Activated naive CD8-positive, alpha-beta T cell treated with anti-CD3 and anti-CD28 coated beads for 36 hours (primary cell): ENCODE results near the gene GFAP. TPM values are rescaled to one million over a fixed set of nuclear protein-coding genes. Genes with fewer than 3 reads are reported as not detected.

Source experiments
- total RNA-seq, 2 experiments: library from RNA; stranded (reverse); gene quantifications; one replicate each; pipeline ENCODE4 v1.2.3, GENCODE V29; 2021

The GFAP gene
- total RNA-seq, 2 experiments from 2014 or later = not detected

Other genes starting within 250 kb of the GFAP start
- gene CCDC43, start 225.7 kb downstream of the GFAP start, total RNA-seq = 10 to 100 TPM; 34.4 to 36.7 TPM
- 10 to 100 TPM; 21.9 to 24.6 TPM for gene DBF4B, start 206.8 kb downstream of the GFAP start, total RNA-seq
- gene ADAM11, start 156.5 kb downstream of the GFAP start, total RNA-seq = under 1 TPM; 0.10 TPM
- 1 to 10 TPM; 6.9 to 7.8 TPM for gene GJC1, start 85.2 kb downstream of the GFAP start, total RNA-seq
- gene HIGD1B, start 67.6 kb downstream of the GFAP start, total RNA-seq = not detected
- 100 to 1,000 TPM; 258 TPM for gene EFTUD2, start 16.1 kb downstream of the GFAP start, total RNA-seq
- gene KIF18B, start 32.3 kb upstream of the GFAP start, total RNA-seq = 10 to 100 TPM; 36.7 to 37.1 TPM
- not detected for gene C1QL1, start 52.8 kb upstream of the GFAP start, total RNA-seq
- 10 to 100 TPM; 29.0 to 31.4 TPM for gene DCAKD, start 136.1 kb upstream of the GFAP start, total RNA-seq
- gene NMT1, start 145.8 kb upstream of the GFAP start, total RNA-seq = 100 to 1,000 TPM; 168 to 170 TPM
- 1 to 10 TPM; 2.7 to 3.8 TPM for gene PLCD3, start 217.0 kb upstream of the GFAP start, total RNA-seq
- 1 to 10 TPM; 8.6 to 8.9 TPM for gene ACBD4, start 220.2 kb upstream of the GFAP start, total RNA-seq
- gene HEXIM1, start 233.0 kb upstream of the GFAP start, total RNA-seq = 10 to 100 TPM; 36.0 to 36.5 TPM
- 1 to 10 TPM; 4.8 to 5.6 TPM for gene HEXIM2, start 246.4 kb upstream of the GFAP start, total RNA-seq